T47D (cell line): ENCODE measurements around the gene BCORL1.

Experiments used
- DNase-seq, 2 experiments: peaks; one replicate each; pipeline versions ENCODE4 v3.0.0 to v3.0.0-alpha.2; 2011 to 2012; ENCODE audit warnings: low read depth in 1 of 2, low spot score in 1 of 2
- JUND ChIP-seq: IDR thresholded peaks from 2 replicates; pipeline ENCODE4 v1.6.1; 2012; ENCODE audit warnings: low read depth
- in situ Hi-C: cut with HindIII; loops from 2 replicates; pipeline ENCODE4 v1.10.0; 2016; ENCODE audit warnings: low sequenced_read_pairs, low pct_unique_long_range_greater_than_20kb

BCORL1 gene

DNA sequence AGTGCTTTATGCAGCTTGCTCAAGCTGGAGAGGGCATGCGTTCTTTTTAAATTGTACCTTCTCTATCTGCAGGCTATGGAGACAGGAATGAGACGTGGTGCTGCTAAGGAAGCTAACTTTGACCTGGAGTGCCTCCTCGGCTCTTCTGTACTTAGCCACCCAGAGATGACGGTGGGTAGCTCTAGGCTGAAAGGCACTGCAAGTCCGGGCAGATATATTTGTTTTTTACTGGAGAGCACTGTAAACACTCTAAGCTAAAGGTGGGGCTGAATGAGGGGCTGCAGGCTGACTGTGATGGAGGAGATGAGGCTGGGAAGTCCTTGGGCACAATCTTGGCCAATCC, 115.7 kb downstream of the BCORL1 start:
- in situ Hi-C loops: no loop called here
- TF ChIP-seq JUND: no peak
- no peak for DNase-seq

DNA sequence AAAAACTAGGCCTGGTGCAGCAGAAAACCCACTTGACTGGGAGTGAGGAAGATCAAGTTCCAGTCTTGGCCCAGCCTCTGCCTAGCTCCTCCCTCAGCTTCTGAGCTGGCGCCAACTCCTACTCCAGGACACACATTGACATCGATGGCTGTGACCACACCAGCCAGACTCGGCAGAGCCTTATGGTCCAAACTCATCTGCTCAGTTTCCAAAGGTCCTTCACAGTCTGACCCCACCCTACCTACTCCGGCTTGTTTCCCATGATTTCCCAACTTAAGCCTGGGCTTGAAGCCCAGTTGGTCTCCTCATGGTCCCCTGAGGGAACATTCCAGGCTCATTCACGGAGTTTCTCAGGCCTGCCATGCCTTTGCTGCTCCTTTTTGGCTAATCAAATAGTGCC, 117.7 kb downstream of the BCORL1 start:
- peak in 1 of 2 experiments; percentile 47 for DNase-seq
- TF ChIP-seq JUND: no peak
- in situ Hi-C loops: no loop called here

DNA sequence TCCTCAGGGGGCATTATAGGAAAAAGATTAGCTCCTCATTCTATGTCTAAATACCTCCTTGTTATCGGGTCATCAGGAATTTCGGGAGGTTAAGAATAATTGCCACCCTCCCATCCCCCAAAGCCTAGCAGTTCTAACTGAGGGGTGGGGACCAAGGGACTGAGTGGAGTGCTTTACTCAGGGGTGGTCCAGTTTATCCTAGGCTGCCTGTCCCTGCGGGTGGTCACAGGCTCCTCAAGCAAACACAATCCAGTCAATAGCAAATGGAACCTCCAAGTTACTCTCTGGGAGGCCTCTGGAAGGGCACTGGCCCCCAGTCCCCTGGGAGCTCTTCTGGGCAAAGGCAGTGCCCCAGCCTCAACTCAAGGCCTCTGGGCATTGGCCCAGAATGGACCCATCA, 121.2 kb downstream of the BCORL1 start:
- in situ Hi-C loops: no loop called here

DNA sequence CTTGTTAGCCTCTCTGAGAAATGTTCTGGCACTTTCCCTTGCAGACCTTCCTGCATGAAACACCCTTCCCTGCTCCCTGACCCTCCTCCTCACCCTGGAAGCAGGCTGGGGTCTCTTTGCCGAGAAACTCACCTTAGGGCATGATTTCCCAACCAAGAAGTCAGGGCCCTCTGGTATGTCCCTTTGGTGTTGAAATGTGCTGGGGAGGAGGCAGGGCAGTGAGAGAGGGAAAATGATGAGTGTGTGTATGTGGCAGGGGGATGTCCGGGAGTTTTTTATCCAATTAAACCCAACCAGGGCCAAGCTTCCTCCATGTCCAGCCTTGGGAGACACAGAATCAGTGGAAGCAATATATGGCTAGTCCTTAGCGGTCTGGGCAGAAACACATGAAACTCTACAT, 122.8 kb downstream of the BCORL1 start:
- in situ Hi-C loops: no loop called here
- no peak for TF ChIP-seq JUND

More for the DNA sequence above, 121.2 kb downstream of the BCORL1 start:
- no peak for DNase-seq
- TF ChIP-seq JUND: no peak

DNA sequence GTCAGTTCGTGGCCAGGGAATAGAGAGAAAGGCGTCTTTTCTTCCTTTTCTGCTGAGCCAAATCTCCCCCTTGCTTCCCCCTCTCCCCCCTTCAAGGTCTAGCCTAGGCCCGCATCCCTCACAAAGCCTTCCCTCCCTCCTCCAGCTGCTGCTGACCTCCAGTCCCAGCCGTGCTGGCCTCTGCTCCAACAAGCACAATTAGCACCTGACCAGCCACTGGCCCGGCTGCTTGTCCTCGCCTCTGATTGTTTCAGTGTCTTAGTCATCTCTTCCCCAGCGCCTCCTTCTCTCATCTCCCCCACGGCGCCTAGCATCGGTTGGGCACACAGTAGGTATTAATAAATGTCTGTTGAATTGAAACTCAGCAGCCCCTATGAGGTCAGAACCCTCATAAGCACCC, 123.6 kb downstream of the BCORL1 start:
- in situ Hi-C loops: no loop called here

More for the DNA sequence above, 122.8 kb downstream of the BCORL1 start:
- DNase-seq: no peak

More for the DNA sequence above, 123.6 kb downstream of the BCORL1 start:
- no peak for TF ChIP-seq JUND
- DNase-seq: no peak
